Stimulated activated CD4-positive, alpha-beta T cell treated with anti-CD3 and anti-CD28 coated beads, Interleukin-15, amount 100 ng/mL, for 48 hours (primary cell): ENCODE data around the gene SPECC1.
"Not testable (repeated sequence)": the region's sequence is repeated elsewhere in the genome, so short reads cannot be mapped to it uniquely, and the experiment has no call there.

Source experiments
- DNase-seq, 2 donors: peaks; one replicate each; pipeline ENCODE4 v3.0.0-alpha.2; 2020; ENCODE audit warnings: low read depth in 2 of 2

Gene SPECC1

GRCh38 chr17:20068445-20068844 lies 59.3 kb downstream of the SPECC1 start:
- DNase-seq = no peak

GRCh38 chr17:20071824-20072691 lies 62.9 kb downstream of the SPECC1 start:
- no peak for DNase-seq

GRCh38 chr17:20072692-20072992 lies 63.5 kb downstream of the SPECC1 start:
- no peak for DNase-seq

- DNase-seq = peak in 1 of 2 donors; percentile 14
These were observed 64.2 kb downstream of the SPECC1 start for GRCh38 chr17:20073055-20073979.

- DNase-seq = no peak
These were observed 64.8 kb downstream of the SPECC1 start for GRCh38 chr17:20074001-20074400.

GRCh38 chr17:20074489-20074888 lies 65.3 kb downstream of the SPECC1 start:
- DNase-seq = no peak

- DNase-seq = not testable (repeated sequence)
These were observed 67.0 kb downstream of the SPECC1 start for GRCh38 chr17:20076137-20076536.

GRCh38 chr17:20077978-20078685 lies 69.0 kb downstream of the SPECC1 start:
- no peak for DNase-seq

GRCh38 chr17:20080513-20080912 lies 71.4 kb downstream of the SPECC1 start:
- no peak for DNase-seq

GRCh38 chr17:20083156-20083859 lies 74.1 kb downstream of the SPECC1 start:
- no peak for DNase-seq

- no peak for DNase-seq
These were observed 75.6 kb downstream of the SPECC1 start for GRCh38 chr17:20084621-20085282.

- no peak for DNase-seq
These were observed 76.2 kb downstream of the SPECC1 start for GRCh38 chr17:20085283-20085845.

GRCh38 chr17:20086416-20087076 lies 77.4 kb downstream of the SPECC1 start:
- DNase-seq = no peak

- no peak for DNase-seq
These were observed 78.5 kb downstream of the SPECC1 start for GRCh38 chr17:20087538-20088250.

- no peak for DNase-seq
These were observed 80.8 kb downstream of the SPECC1 start for GRCh38 chr17:20089756-20090547.

- DNase-seq = no peak
These were observed 82.2 kb downstream of the SPECC1 start for GRCh38 chr17:20091174-20092029.

- DNase-seq = no peak
These were observed 83.2 kb downstream of the SPECC1 start for GRCh38 chr17:20092261-20092867.
